Measurements from ENCODE around the gene PDE4D.

The PDE4D gene

GRCh38 chr5:59097116-59097515, 796.4 kb downstream of the PDE4D start:
- no peak for TF ChIP-seq EZH2phosphoT487 (IDR thresholded peaks at IDR 0.05; ENCODE audit: low read length)
- TF ChIP-seq EZH2 (optimal IDR thresholded peaks at IDR 0.05; ENCODE audit: low read depth, low read length), result no peak
- no peak for TF ChIP-seq CTCF (IDR thresholded peaks at IDR 0.05; ENCODE audit: low read length)
- H3F3A ChIP-seq (ENCODE audit: insufficient read depth, low read length), result no peaks in the 10 kb centered on the region
- no peak overlapping the region for H3K4me2 ChIP-seq (ENCODE audit: low read depth, low read length)
- no peaks in the 10 kb centered on the region for H3K36me3 ChIP-seq (replicated peaks; ENCODE audit: insufficient read depth, low read length)
- DNase-seq, result no peak
- no peaks in the 10 kb centered on the region for H3K9me2 ChIP-seq (replicated peaks; ENCODE audit: insufficient read depth, low read length)
- H3K9me3 ChIP-seq (replicated peaks; ENCODE audit: insufficient read depth, low read length), result no peaks in the 10 kb centered on the region
- no peak overlapping the region for H3K27ac ChIP-seq (ENCODE audit: low read length)
- no peaks in the 10 kb centered on the region for H3K4me1 ChIP-seq (ENCODE audit: low read length)
- no peaks in the 10 kb centered on the region for H3K79me2 ChIP-seq (ENCODE audit: low read length)
- no peaks in the 10 kb centered on the region for H4K20me1 ChIP-seq (ENCODE audit: insufficient read depth, low read length)
- H3K4me3 ChIP-seq (ENCODE audit: low read length), result no peak overlapping the region
- no peaks in the 10 kb centered on the region for H3K27me3 ChIP-seq (replicated peaks; ENCODE audit: insufficient read depth, low read length)
- H2AFZ ChIP-seq (ENCODE audit: low read length), result no peak overlapping the region
- H3K9ac ChIP-seq (ENCODE audit: low read length), result no peak overlapping the region

GRCh38 chr5:59095480-59095879, 798.0 kb downstream of the PDE4D start:
- DNase-seq, result no peak
- H4K20me1 ChIP-seq (ENCODE audit: insufficient read depth, low read length), result no peaks in the 10 kb centered on the region
- no peaks in the 10 kb centered on the region for H3K9me2 ChIP-seq (replicated peaks; ENCODE audit: insufficient read depth, low read length)
- no peaks in the 10 kb centered on the region for H3K79me2 ChIP-seq (ENCODE audit: low read length)
- no peaks in the 10 kb centered on the region for H3K4me1 ChIP-seq (ENCODE audit: low read length)
- no peaks in the 10 kb centered on the region for H3F3A ChIP-seq (ENCODE audit: insufficient read depth, low read length)
- no peak overlapping the region for H3K9ac ChIP-seq (ENCODE audit: low read length)
- TF ChIP-seq CTCF (IDR thresholded peaks at IDR 0.05; ENCODE audit: low read length) (no peak), EZH2phosphoT487 (IDR thresholded peaks at IDR 0.05; ENCODE audit: low read length) (no peak), EZH2 (optimal IDR thresholded peaks at IDR 0.05; ENCODE audit: low read depth, low read length) (no peak)
- no peak overlapping the region for H2AFZ ChIP-seq (ENCODE audit: low read length)
- H3K36me3 ChIP-seq (replicated peaks; ENCODE audit: insufficient read depth, low read length), result no peaks in the 10 kb centered on the region
- H3K4me3 ChIP-seq (ENCODE audit: low read length), result no peak overlapping the region
- H3K27ac ChIP-seq (ENCODE audit: low read length), result no peak overlapping the region
- H3K27me3 ChIP-seq (replicated peaks; ENCODE audit: insufficient read depth, low read length), result no peaks in the 10 kb centered on the region
- no peaks in the 10 kb centered on the region for H3K9me3 ChIP-seq (replicated peaks; ENCODE audit: insufficient read depth, low read length)
- no peak overlapping the region for H3K4me2 ChIP-seq (ENCODE audit: low read depth, low read length)

GRCh38 chr5:59094864-59095263, 798.7 kb downstream of the PDE4D start:
- Histone ChIP-seq H3K79me2 (ENCODE audit: low read length) (no peaks in the 10 kb centered on the region), H3K4me2 (ENCODE audit: low read depth, low read length) (no peak overlapping the region), H3K36me3 (replicated peaks; ENCODE audit: insufficient read depth, low read length) (no peaks in the 10 kb centered on the region), H3K27ac (ENCODE audit: low read length) (no peak overlapping the region), H3K27me3 (replicated peaks; ENCODE audit: insufficient read depth, low read length) (no peaks in the 10 kb centered on the region), H3K9me2 (replicated peaks; ENCODE audit: insufficient read depth, low read length) (no peaks in the 10 kb centered on the region), H3K4me3 (ENCODE audit: low read length) (no peak overlapping the region), H3K9me3 (replicated peaks; ENCODE audit: insufficient read depth, low read length) (no peaks in the 10 kb centered on the region), H2AFZ (ENCODE audit: low read length) (no peak overlapping the region), H3K4me1 (ENCODE audit: low read length) (no peaks in the 10 kb centered on the region), H3F3A (ENCODE audit: insufficient read depth, low read length) (no peaks in the 10 kb centered on the region), H4K20me1 (ENCODE audit: insufficient read depth, low read length) (no peaks in the 10 kb centered on the region), H3K9ac (ENCODE audit: low read length) (no peak overlapping the region)
- DNase-seq, result no peak
- TF ChIP-seq EZH2phosphoT487 (IDR thresholded peaks at IDR 0.05; ENCODE audit: low read length), result no peak
- TF ChIP-seq EZH2 (optimal IDR thresholded peaks at IDR 0.05; ENCODE audit: low read depth, low read length), result no peak
- TF ChIP-seq CTCF (IDR thresholded peaks at IDR 0.05; ENCODE audit: low read length), result no peak

All from MM.1S (cell line).